K562 (cell line): ENCODE data around the gene POC5. TPM values are rescaled to one million over a fixed set of nuclear protein-coding genes. Genes with fewer than 3 reads are reported as not detected.
A peak's percentile ranks its signal among the peaks of the same experiment; 100 is the strongest.

ENCODE experiments used
- BDP1 ChIP-seq: IDR thresholded peaks from 3 replicates; pipeline ENCODE4 v1.6.1; 2011; ENCODE audit not compliant: insufficient read length, insufficient read depth
- HDGF ChIP-seq: fragments of 450-650 bp; IDR thresholded peaks from 2 replicates; pipeline ENCODE4 v1.6.1; 2016
- KAT8 ChIP-seq: fragments of 450-650 bp; IDR thresholded peaks from 2 replicates; pipeline ENCODE4 v1.6.1; 2016; ENCODE audit warnings: low read depth, mild to moderate bottlenecking
- LCOR ChIP-seq: sonication (generic); formaldehyde crosslinking; IDR thresholded peaks from 2 replicates; pipeline ENCODE4 v1.8.0; 2022; ENCODE audit warnings: mild to moderate bottlenecking, missing genetic modification reagents
- MYNN ChIP-seq, 2 experiments: sonication (generic); formaldehyde crosslinking in 1 of 2; IDR thresholded peaks; 2 replicates each; pipeline versions ENCODE4 v1.5.0 to v1.6.1; 2016 to 2020; ENCODE audit warnings: antibody characterized with exemption in 1 of 2, missing genetic modification reagents in 1 of 2
- SIRT6 ChIP-seq: IDR thresholded peaks from one replicate; pipeline ENCODE4 v1.6.1; 2012; ENCODE audit warnings: low read depth, mild to moderate bottlenecking, control low read depth, inconsistent platforms, low read length, moderate library complexity
- SMARCA4 ChIP-seq: fragments of 450-650 bp; IDR thresholded peaks from 2 replicates; pipeline ENCODE4 v1.6.1; 2016
- SMARCC2 ChIP-seq: fragments of 450-650 bp; IDR thresholded peaks from 2 replicates; pipeline ENCODE4 v1.6.1; 2017; ENCODE audit warnings: antibody characterized with exemption, moderate library complexity, mild to moderate bottlenecking, low read depth
- ZFPM2 ChIP-seq: fragments of 250-450 bp; sonication (Bioruptor Pico); IDR thresholded peaks from 2 replicates; pipeline ENCODE4 v1.5.1; 2022; ENCODE audit warnings: mild to moderate bottlenecking
- polyA plus RNA-seq, 8 experiments: library from polyadenylated mRNA; depleted of rRNA in 4 of 8; stranded (reverse) in 5 of 8; unstranded in 3 of 8; fragments of >200 nt; fragmentation: Nextera tagmentation in 2 of 8; fragmentation: Illumina TruSeq in 1 of 8; extraction: Ambion mirVana in 2 of 8; extraction: Trizol in 1 of 8; gene quantifications; 2 replicates each; pipeline versions ENCODE4 v1.2.1 to v1.2.3, GENCODE V29; 2011 to 2014; ENCODE audit warnings: inconsistent platforms in 1 of 8, missing spikeins in 1 of 8
- total RNA-seq, 7 experiments: library from RNA; depleted of rRNA in 6 of 7; stranded (reverse); fragments of >200 nt in 6 of 7; fragmentation: Illumina TruSeq in 2 of 7; extraction: Trizol in 2 of 7; gene quantifications; 2 replicates each; pipeline versions ENCODE4 v1.2.1 to v1.2.3, GENCODE V29; 2011 to 2021; ENCODE audit warnings: low replicate concordance in 1 of 7
- TF ChIP-seq, protein P1 (sequence below): fragments of 250-450 bp; sonication (Bioruptor Pico); IDR thresholded peaks from 2 replicates; pipeline ENCODE4 v1.8.0; 2021; ENCODE audit warnings: moderate library complexity, mild to moderate bottlenecking, inconsistent platforms
- TF ChIP-seq, protein P2 (sequence below): sonication (generic); IDR thresholded peaks from 2 replicates; pipeline ENCODE4 v1.6.1; 2016
- TF ChIP-seq, protein P3 (sequence below): fragments of 250-450 bp; sonication (Bioruptor Pico); IDR thresholded peaks from 2 replicates; pipeline ENCODE4 v1.9.0; 2021; ENCODE audit warnings: mild to moderate bottlenecking, inconsistent platforms
- TF ChIP-seq, protein P4 (sequence below): fragments of 150-350 bp; IDR thresholded peaks from 2 replicates; pipeline ENCODE4 v1.6.1; 2014; ENCODE audit warnings: low read depth, mild to moderate bottlenecking, low read length, borderline replicate concordance
- TF ChIP-seq, protein P5 (sequence below): sonication (generic); formaldehyde crosslinking; IDR thresholded peaks from 2 replicates; pipeline ENCODE4 v1.8.0; 2022; ENCODE audit warnings: missing genetic modification reagents, mild to moderate bottlenecking, borderline replicate concordance
- TF ChIP-seq, protein P6 (sequence below): sonication (generic); formaldehyde crosslinking; IDR thresholded peaks from 2 replicates; pipeline ENCODE4 v1.8.0; 2022; ENCODE audit warnings: missing genetic modification reagents, mild to moderate bottlenecking, moderate library complexity, borderline replicate concordance

The POC5 gene
- total and polyA plus RNA-seq, 9 of the 15 experiments (the other 6 are each of a cell fraction or from before 2014, with no cell fraction given): 14.5 to 38.2 (median 27.0) TPM

DNA sequence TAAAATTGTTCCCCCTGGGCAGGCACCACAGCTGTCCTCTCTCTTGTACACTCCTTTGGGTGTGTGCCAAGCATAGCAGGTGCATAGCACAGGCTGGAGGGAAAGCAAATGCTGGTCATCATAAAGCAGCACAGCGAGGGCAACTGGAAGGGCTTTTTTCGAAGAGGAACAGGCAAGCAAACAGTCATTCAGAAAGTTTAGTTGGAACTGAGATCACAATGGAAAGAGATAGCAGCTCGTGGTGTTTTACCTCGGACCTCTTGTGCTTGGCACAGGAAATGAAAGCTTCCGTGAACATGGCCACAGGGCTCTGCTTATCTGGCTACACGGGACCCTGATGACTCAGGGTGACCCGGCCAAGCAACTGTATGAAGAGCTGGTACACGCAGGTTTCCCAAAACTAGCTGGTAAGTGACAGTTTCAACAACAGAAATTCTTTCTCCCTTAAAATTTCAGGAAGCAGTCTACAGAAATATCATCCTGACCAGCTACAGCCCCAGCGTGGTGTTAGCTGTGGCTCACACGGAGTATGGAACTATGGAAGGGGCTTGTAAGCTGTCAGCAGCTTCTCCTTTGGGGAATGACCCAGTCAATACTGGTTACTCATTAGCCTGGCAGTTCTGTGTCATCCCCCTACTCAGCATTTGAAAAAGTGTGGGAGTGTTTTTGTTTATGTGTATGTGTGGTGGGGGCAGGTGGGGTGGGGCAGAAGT is 48.1 kb downstream of the POC5 start (continued):
- TF ChIP-seq, protein P1, sequence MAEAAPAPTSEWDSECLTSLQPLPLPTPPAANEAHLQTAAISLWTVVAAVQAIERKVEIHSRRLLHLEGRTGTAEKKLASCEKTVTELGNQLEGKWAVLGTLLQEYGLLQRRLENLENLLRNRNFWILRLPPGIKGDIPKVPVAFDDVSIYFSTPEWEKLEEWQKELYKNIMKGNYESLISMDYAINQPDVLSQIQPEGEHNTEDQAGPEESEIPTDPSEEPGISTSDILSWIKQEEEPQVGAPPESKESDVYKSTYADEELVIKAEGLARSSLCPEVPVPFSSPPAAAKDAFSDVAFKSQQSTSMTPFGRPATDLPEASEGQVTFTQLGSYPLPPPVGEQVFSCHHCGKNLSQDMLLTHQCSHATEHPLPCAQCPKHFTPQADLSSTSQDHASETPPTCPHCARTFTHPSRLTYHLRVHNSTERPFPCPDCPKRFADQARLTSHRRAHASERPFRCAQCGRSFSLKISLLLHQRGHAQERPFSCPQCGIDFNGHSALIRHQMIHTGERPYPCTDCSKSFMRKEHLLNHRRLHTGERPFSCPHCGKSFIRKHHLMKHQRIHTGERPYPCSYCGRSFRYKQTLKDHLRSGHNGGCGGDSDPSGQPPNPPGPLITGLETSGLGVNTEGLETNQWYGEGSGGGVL (CRISPR knock-in tag): no peak
- TF ChIP-seq MYNN (IDR thresholded peaks at IDR 0.05) (no peak), MYNN (CRISPR knock-in tag; IDR thresholded peaks at IDR 0.05) (no peak), BDP1 (no peak), SMARCA4 (peak; percentile 88; the same call in 1 of the 2 replicates), SMARCC2 (peak; percentile 59; the same call in 1 of the 2 replicates), LCOR (CRISPR knock-in tag) (no peak), SIRT6 (no peak), HDGF (no peak), KAT8 (no peak), ZFPM2 (CRISPR knock-in tag) (no peak)
- TF ChIP-seq, protein P2, sequence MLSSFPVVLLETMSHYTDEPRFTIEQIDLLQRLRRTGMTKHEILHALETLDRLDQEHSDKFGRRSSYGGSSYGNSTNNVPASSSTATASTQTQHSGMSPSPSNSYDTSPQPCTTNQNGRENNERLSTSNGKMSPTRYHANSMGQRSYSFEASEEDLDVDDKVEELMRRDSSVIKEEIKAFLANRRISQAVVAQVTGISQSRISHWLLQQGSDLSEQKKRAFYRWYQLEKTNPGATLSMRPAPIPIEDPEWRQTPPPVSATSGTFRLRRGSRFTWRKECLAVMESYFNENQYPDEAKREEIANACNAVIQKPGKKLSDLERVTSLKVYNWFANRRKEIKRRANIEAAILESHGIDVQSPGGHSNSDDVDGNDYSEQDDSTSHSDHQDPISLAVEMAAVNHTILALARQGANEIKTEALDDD: peak; percentile 96
- TF ChIP-seq, protein P3, sequence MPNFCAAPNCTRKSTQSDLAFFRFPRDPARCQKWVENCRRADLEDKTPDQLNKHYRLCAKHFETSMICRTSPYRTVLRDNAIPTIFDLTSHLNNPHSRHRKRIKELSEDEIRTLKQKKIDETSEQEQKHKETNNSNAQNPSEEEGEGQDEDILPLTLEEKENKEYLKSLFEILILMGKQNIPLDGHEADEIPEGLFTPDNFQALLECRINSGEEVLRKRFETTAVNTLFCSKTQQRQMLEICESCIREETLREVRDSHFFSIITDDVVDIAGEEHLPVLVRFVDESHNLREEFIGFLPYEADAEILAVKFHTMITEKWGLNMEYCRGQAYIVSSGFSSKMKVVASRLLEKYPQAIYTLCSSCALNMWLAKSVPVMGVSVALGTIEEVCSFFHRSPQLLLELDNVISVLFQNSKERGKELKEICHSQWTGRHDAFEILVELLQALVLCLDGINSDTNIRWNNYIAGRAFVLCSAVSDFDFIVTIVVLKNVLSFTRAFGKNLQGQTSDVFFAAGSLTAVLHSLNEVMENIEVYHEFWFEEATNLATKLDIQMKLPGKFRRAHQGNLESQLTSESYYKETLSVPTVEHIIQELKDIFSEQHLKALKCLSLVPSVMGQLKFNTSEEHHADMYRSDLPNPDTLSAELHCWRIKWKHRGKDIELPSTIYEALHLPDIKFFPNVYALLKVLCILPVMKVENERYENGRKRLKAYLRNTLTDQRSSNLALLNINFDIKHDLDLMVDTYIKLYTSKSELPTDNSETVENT (CRISPR knock-in tag): no peak
- TF ChIP-seq, protein P4, sequence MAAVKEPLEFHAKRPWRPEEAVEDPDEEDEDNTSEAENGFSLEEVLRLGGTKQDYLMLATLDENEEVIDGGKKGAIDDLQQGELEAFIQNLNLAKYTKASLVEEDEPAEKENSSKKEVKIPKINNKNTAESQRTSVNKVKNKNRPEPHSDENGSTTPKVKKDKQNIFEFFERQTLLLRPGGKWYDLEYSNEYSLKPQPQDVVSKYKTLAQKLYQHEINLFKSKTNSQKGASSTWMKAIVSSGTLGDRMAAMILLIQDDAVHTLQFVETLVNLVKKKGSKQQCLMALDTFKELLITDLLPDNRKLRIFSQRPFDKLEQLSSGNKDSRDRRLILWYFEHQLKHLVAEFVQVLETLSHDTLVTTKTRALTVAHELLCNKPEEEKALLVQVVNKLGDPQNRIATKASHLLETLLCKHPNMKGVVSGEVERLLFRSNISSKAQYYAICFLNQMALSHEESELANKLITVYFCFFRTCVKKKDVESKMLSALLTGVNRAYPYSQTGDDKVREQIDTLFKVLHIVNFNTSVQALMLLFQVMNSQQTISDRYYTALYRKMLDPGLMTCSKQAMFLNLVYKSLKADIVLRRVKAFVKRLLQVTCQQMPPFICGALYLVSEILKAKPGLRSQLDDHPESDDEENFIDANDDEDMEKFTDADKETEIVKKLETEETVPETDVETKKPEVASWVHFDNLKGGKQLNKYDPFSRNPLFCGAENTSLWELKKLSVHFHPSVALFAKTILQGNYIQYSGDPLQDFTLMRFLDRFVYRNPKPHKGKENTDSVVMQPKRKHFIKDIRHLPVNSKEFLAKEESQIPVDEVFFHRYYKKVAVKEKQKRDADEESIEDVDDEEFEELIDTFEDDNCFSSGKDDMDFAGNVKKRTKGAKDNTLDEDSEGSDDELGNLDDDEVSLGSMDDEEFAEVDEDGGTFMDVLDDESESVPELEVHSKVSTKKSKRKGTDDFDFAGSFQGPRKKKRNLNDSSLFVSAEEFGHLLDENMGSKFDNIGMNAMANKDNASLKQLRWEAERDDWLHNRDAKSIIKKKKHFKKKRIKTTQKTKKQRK: no peak
- TF ChIP-seq, protein P5, sequence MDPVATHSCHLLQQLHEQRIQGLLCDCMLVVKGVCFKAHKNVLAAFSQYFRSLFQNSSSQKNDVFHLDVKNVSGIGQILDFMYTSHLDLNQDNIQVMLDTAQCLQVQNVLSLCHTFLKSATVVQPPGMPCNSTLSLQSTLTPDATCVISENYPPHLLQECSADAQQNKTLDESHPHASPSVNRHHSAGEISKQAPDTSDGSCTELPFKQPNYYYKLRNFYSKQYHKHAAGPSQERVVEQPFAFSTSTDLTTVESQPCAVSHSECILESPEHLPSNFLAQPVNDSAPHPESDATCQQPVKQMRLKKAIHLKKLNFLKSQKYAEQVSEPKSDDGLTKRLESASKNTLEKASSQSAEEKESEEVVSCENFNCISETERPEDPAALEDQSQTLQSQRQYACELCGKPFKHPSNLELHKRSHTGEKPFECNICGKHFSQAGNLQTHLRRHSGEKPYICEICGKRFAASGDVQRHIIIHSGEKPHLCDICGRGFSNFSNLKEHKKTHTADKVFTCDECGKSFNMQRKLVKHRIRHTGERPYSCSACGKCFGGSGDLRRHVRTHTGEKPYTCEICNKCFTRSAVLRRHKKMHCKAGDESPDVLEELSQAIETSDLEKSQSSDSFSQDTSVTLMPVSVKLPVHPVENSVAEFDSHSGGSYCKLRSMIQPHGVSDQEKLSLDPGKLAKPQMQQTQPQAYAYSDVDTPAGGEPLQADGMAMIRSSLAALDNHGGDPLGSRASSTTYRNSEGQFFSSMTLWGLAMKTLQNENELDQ (CRISPR knock-in tag): no peak
- TF ChIP-seq, protein P6, sequence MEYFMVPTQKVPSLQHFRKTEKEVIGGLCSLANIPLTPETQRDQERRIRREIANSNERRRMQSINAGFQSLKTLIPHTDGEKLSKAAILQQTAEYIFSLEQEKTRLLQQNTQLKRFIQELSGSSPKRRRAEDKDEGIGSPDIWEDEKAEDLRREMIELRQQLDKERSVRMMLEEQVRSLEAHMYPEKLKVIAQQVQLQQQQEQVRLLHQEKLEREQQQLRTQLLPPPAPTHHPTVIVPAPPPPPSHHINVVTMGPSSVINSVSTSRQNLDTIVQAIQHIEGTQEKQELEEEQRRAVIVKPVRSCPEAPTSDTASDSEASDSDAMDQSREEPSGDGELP (CRISPR knock-in tag): peak; percentile 41; the same call in 1 of the 2 replicates
